MM.1S (cell line): Measurements from ENCODE around the gene ARSA.
"Not testable (repeated sequence)": the region's sequence is repeated elsewhere in the genome, so short reads cannot be mapped to it uniquely, and the experiment has no call there.

Experiments used
- DNase-seq: peaks from one replicate; pipeline ENCODE4 v3.0.0-alpha.2; 2015
- H2AFZ ChIP-seq: fragments of 300-600 bp; sonication (generic); 2 replicates; pipeline ENCODE4 v1.6.0; 2016; ENCODE audit warnings: antibody characterized with exemption, low read length
- H3F3A ChIP-seq: fragments of 300-600 bp; sonication (generic); 2 replicates; pipeline ENCODE4 v1.6.1; 2016; ENCODE audit warnings: mild to moderate bottlenecking, antibody characterized with exemption, low read length, moderate library complexity, mixed read lengths; ENCODE audit not compliant: insufficient read depth
- H3K27ac ChIP-seq: fragments of 300-600 bp; sonication (generic); 2 replicates; pipeline ENCODE4 v1.5.1; 2016; ENCODE audit warnings: mild to moderate bottlenecking, low read length
- H3K27me3 ChIP-seq: fragments of 300-600 bp; sonication (generic); replicated peaks from 2 replicates; pipeline ENCODE4 v1.6.0; 2016; ENCODE audit warnings: low read length; ENCODE audit not compliant: insufficient read depth
- H3K36me3 ChIP-seq: fragments of 300-600 bp; sonication (generic); replicated peaks from 2 replicates; pipeline ENCODE4 v1.6.1; 2016; ENCODE audit warnings: mild to moderate bottlenecking, low read length, mixed read lengths; ENCODE audit not compliant: insufficient read depth
- H3K4me1 ChIP-seq: fragments of 300-600 bp; sonication (generic); 2 replicates; pipeline ENCODE4 v1.6.1; 2016; ENCODE audit warnings: low read length, mixed read lengths
- H3K4me2 ChIP-seq: fragments of 300-600 bp; sonication (generic); 2 replicates; pipeline ENCODE4 v1.6.0; 2016; ENCODE audit warnings: low read depth, low read length
- H3K4me3 ChIP-seq: fragments of 300-600 bp; sonication (generic); 2 replicates; pipeline ENCODE4 v1.5.1; 2016; ENCODE audit warnings: low read length, mixed read lengths
- H3K79me2 ChIP-seq: fragments of 300-600 bp; sonication (generic); 2 replicates; pipeline ENCODE4 v1.6.1; 2016; ENCODE audit warnings: mixed run types, low read length, mixed read lengths
- H3K9ac ChIP-seq: fragments of 300-600 bp; sonication (generic); 2 replicates; pipeline ENCODE4 v1.6.1; 2016; ENCODE audit warnings: low read length, mixed read lengths
- H3K9me2 ChIP-seq: fragments of 300-600 bp; sonication (generic); replicated peaks from 2 replicates; pipeline ENCODE4 v1.6.1; 2016; ENCODE audit warnings: mild to moderate bottlenecking, low read length, mixed read lengths; ENCODE audit not compliant: insufficient read depth
- H3K9me3 ChIP-seq: fragments of 300-600 bp; sonication (generic); replicated peaks from 2 replicates; pipeline ENCODE4 v1.6.1; 2016; ENCODE audit warnings: mild to moderate bottlenecking, low read length, mixed read lengths; ENCODE audit not compliant: insufficient read depth
- H4K20me1 ChIP-seq: fragments of 300-600 bp; sonication (generic); 2 replicates; pipeline ENCODE4 v1.6.1; 2016; ENCODE audit warnings: mild to moderate bottlenecking, low read length, moderate library complexity, mixed read lengths; ENCODE audit not compliant: insufficient read depth
- EZH2 ChIP-seq: fragments of 300-600 bp; sonication (generic); optimal IDR thresholded peaks from 2 replicates; pipeline ENCODE3; 2017; ENCODE audit warnings: low read depth, mild to moderate bottlenecking, antibody characterized with exemption, low read length, mixed read lengths
- EZH2phosphoT487 ChIP-seq: fragments of 300-600 bp; sonication (generic); IDR thresholded peaks from 2 replicates; pipeline ENCODE4 v1.6.1; 2018; ENCODE audit warnings: antibody characterized with exemption, low read length
- TF ChIP-seq, protein P1 (sequence below): fragments of 300-600 bp; sonication (generic); IDR thresholded peaks from 2 replicates; pipeline ENCODE4 v1.5.1; 2016; ENCODE audit warnings: antibody characterized with exemption, low read length, mixed read lengths

The ARSA gene

DNA sequence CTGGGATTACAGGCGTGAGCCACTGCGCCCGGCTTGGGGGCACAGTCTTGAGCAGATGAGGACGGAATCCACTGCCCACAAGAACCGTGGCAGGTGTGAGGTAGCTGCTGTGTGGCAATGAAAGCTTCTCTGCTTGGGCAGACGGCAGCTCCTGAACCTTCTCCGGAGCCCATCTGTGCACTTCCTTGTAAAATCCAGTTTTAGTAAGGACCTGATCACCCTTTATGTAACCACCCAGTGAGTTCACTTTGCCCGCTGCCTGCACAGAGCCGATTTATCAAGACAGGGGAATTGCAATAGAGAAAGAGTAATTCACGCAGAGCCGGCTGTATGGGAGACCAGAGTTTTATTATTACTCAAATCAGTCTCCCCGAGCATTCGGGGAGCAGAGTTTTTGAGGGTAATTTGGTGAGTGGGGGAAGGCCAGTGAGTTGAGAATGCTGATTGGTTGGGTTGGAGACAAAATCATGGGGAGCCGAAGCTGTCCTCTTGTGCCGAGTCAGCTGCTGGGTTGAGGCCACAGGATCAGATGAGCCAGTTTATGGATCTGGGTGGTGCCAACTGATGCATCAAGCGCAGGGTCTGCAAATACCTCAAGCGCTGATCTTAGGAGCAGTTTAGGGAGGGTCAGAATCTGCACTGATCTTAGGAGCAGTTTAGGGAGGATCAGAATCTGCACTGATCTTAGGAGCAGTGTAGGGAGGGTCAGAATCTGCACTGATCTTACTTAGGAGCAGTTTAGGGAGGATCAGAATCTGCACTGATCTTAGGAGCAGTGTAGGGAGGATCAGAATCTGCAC, 15.3 kb upstream of the ARSA start:
- H3K9me2 ChIP-seq, H3K36me3 ChIP-seq, DNase-seq, H3F3A ChIP-seq, H3K4me1 ChIP-seq, H2AFZ ChIP-seq, H3K9ac ChIP-seq, H3K4me2 ChIP-seq, H3K9me3 ChIP-seq, H3K4me3 ChIP-seq, H4K20me1 ChIP-seq, H3K79me2 ChIP-seq, H3K27ac ChIP-seq: not testable (repeated sequence)
- H3K27me3 ChIP-seq = peaks cover 42% of the 10 kb centered on the region

DNA sequence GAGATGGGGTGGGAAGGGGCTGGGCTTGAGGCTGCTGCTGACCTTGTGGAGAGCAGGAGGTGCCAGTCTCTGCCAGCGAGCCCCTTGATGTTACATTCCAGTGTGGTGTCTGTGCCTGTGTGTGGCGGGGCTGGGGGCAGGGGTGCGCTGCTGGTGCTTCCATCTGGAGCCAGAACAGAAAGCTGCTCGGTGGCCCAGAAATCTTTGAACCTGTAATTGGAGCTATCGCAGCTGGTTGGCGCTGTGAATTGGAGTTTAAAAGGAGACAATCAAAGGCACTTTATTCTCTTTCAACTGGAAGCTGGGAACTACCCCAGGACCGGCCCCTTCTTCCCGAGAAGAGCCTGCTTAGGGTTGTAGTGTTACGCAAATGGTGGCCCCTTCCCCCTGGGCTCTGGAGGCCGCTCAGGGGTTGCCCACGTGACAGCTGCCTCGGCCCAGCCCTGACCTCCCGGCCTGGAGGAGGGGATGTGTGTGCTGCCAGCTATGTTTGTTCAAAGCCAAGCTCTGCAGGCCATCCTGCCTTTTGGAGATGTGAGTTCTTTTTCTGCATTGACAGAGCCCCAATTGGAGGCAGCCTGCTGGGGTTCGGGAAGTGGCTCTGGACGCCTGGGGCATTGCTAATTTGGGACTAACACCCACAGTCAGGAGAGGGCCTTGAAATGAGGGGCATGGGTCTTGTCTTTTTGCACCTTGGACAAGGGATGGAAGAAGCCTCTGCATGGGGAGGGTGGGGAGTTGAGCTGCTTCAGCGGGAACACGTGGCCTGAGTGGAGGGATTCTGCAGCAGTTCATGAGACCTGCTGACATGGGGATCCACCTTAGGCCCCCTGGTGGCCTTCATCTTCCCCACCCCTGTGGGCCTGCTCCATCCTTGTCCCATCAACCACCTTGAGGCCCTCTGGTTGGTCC, 14.0 kb upstream of the ARSA start:
- Histone ChIP-seq H3K27ac (no peak overlapping the region), H3K27me3 (peaks cover 32% of the 10 kb centered on the region), H3K79me2 (no peaks in the 10 kb centered on the region), H3F3A (no peaks in the 10 kb centered on the region), H3K9ac (no peak overlapping the region), H3K4me3 (no peak overlapping the region), H3K9me3 (no peaks in the 10 kb centered on the region), H2AFZ (no peak overlapping the region), H3K36me3 (no peaks in the 10 kb centered on the region), H4K20me1 (no peaks in the 10 kb centered on the region), H3K4me1 (no peaks in the 10 kb centered on the region), H3K4me2 (no peak overlapping the region), H3K9me2 (no peaks in the 10 kb centered on the region)
- DNase-seq = no peak
- TF ChIP-seq, protein P1, sequence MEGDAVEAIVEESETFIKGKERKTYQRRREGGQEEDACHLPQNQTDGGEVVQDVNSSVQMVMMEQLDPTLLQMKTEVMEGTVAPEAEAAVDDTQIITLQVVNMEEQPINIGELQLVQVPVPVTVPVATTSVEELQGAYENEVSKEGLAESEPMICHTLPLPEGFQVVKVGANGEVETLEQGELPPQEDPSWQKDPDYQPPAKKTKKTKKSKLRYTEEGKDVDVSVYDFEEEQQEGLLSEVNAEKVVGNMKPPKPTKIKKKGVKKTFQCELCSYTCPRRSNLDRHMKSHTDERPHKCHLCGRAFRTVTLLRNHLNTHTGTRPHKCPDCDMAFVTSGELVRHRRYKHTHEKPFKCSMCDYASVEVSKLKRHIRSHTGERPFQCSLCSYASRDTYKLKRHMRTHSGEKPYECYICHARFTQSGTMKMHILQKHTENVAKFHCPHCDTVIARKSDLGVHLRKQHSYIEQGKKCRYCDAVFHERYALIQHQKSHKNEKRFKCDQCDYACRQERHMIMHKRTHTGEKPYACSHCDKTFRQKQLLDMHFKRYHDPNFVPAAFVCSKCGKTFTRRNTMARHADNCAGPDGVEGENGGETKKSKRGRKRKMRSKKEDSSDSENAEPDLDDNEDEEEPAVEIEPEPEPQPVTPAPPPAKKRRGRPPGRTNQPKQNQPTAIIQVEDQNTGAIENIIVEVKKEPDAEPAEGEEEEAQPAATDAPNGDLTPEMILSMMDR = peak; percentile 6; the same call in 1 of the 2 replicates
- no peak for TF ChIP-seq EZH2phosphoT487

DNA sequence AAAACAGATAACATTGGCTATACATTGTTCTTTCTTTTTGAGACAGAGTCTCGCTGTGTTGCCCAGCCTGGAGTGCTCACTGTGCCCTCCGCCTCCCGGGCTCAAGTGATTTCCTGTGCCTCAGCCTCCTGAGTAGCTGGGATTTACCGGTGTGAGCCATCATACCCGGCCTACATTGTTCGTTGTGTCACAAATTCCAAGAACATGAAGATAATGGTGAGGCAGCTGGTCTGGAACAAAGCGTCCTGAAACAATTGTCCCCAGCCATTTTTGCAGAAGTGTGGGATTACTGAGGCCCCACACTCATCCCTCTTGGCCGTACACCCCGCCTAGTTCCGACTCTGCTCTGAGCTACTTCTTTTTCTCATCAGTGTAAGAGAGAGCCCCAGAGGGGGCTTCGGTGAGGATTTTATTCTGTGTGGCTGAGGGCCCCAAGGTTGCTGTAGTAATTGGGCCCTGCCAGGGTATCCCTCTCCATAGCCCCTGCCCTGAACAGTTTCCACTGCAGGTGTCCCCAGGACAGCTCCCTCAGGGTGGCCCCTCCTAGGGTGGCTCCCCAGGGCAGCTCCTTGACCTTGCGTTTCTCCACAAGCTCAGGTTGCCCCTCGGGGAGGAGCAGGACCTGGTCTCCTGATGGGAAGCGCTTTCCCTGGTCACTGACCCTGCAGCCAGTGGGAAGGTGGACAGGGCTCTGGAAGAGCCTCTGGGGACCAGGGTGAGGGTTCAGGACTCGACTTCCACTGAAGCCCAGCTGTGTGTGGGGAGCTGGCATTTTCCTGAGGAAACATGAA, 13.1 kb upstream of the ARSA start:
- no peak overlapping the region for H3K4me2 ChIP-seq
- H3K4me3 ChIP-seq = no peak overlapping the region
- TF ChIP-seq, protein P1 = no peak
- no peak for TF ChIP-seq EZH2
- H2AFZ ChIP-seq = no peak overlapping the region
- H3K27me3 ChIP-seq = peaks cover 30% of the 10 kb centered on the region
- no peaks in the 10 kb centered on the region for H3K9me3 ChIP-seq
- no peak for DNase-seq
- no peaks in the 10 kb centered on the region for H3F3A ChIP-seq
- H3K4me1 ChIP-seq = no peaks in the 10 kb centered on the region
- H3K27ac ChIP-seq = no peak overlapping the region
- H3K9me2 ChIP-seq = no peaks in the 10 kb centered on the region
- H3K36me3 ChIP-seq = no peaks in the 10 kb centered on the region
- H4K20me1 ChIP-seq = no peaks in the 10 kb centered on the region
- H3K79me2 ChIP-seq = no peaks in the 10 kb centered on the region
- no peak overlapping the region for H3K9ac ChIP-seq

DNA sequence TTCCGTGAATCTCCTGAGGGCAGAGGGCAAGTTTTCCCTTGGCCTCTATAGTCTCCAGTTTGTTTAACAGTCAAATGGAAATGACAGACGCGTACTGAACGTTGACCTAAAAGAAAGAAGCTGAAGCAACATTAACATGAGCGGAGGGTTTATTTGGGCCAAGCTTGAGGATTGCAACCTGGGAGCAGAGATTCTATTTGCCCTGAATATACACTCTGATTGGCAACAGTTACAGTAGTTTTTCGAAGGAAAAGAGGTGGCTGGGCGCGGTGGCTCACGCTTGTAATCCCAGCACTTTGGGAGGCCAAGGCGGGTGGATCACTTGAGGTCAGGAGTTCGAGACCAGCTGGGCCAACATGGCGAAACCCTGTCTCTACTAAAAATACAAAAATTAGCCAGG, 12.3 kb upstream of the ARSA start:
- not testable (repeated sequence) for H3K4me2 ChIP-seq, H3K79me2 ChIP-seq, H3F3A ChIP-seq, H3K4me3 ChIP-seq, H3K36me3 ChIP-seq, H3K4me1 ChIP-seq, H4K20me1 ChIP-seq, H3K9ac ChIP-seq, DNase-seq, H3K27ac ChIP-seq, H3K9me3 ChIP-seq, H3K9me2 ChIP-seq, H2AFZ ChIP-seq
- H3K27me3 ChIP-seq = peaks cover 22% of the 10 kb centered on the region
